ENCODE measurements around the gene KIR3DL3.
"Not testable (repeated sequence)": the region's sequence is repeated elsewhere in the genome, so short reads cannot be mapped to it uniquely, and the experiment has no call there.

DNA sequence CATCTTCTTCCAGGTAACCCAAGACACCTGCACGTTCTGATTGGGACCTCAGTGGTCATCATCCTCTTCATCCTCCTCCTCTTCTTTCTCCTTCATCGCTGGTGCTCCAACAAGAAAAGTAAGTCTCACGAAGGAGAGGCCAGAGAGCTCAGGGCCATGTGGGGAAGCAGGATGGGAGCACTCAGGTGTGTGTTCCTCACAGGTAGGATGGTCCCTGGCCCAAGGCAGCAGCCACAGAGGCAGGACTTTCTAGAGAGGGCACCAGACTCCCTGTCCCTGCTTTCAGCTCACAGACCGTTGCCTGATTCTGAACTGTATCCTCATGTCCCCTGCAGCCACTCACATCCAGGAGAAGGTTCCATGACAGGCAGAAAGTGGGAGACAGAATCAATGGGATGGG, 42.2 kb downstream of the KIR3DL3 start:
- TF ChIP-seq CTCF, POLR2A (IDR thresholded peaks at IDR 0.05): not testable (repeated sequence)

Data from testis (tissue), 2 donors.